ENCODE results near the gene SEPTIN12.

SEPTIN12 gene

GRCh38 chr16:4787627-4788482 is at the start of gene SEPTIN12:
TSS of gene SEPTIN12 (minus strand) at chr16:4788345. CDS start at chr16:4787645, 700 bp downstream.
- DNase-seq: no peak

GRCh38 chr16:4836727-4837126 is 48.6 kb upstream of the SEPTIN12 start:
- DNase-seq: no peak

GRCh38 chr16:4833584-4833983 is 45.4 kb upstream of the SEPTIN12 start:
- DNase-seq: no peak

DNA sequence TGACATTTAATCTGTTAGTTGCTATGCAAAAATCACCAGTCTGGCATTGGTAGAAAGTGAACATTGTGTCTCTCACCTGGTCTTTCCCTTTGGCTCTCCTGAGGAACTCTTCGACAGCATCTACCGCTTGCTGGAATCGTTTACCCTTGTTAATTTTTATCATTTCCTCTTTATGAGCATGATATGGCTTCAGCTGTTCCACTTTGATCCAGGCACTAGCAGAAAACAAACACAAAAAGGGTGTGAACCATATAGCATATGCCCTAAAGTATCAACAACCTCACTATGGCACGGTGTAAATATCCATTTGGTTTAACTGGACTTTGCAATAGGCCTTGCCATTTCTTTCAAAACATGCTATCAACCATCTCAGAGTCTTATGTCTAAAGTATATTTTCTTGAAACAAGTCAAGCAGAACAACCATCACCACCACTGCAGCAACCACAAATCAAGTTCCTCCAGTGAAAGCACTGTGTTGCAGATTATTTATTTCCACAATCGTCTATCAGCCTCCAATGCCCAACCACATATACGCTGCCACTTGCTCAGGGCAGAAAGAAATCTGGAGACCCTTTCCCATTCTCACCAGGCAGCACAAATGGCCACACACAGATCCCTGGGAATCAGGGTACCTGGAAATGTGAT is 44.7 kb upstream of the SEPTIN12 start:
- no peak for DNase-seq

DNA sequence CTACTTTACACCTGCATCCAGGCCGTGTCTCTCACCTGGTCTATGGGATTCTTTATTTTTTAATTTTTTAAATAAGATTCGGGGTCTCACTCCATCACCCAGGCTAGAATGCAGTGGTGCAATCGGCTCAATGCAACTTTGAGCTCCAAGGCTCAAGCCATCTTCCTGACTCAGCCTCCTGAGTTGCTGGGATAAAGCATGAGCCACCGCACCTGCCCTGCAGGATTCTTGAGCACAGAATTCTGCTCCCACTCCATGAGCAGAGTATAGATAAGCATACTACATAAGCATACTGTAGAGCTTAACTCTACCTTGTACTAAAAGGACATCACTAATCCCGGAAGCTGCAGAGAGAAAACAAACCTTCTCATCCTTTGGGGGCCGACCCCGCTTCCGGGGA is 43.5 kb upstream of the SEPTIN12 start:
- DNase-seq: no peak

- DNase-seq: no peak
Measured at GRCh38 chr16:4830408-4830807, 42.3 kb upstream of the SEPTIN12 start.

GRCh38 chr16:4828567-4829321 is 40.6 kb upstream of the SEPTIN12 start:
- DNase-seq: no peak

- DNase-seq: no peak
Measured at GRCh38 chr16:4826980-4827379, 38.8 kb upstream of the SEPTIN12 start.

DNA sequence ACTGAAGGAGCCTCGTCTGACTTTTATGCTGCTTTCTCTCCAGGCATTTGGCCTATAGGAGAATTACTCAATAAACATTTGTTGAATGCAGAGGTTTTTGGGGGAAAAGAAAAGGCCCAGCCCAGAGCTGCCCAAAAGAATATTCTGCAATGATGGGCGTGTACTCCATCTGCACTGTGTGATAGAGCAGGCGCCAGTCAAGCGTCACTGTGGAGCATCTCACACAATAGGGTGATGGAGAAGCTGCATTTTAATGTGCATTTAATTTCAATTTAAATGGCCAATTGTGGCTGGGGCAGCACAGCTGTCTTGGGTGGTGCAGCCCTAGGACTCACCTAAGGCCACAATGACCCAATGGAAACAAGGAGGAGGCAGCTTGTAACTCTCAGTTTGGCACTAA is 38.4 kb upstream of the SEPTIN12 start:
- no peak for DNase-seq

GRCh38 chr16:4825196-4825595 is 37.1 kb upstream of the SEPTIN12 start:
- DNase-seq: no peak

GRCh38 chr16:4820652-4821051 is 32.5 kb upstream of the SEPTIN12 start:
- no peak for DNase-seq

DNA sequence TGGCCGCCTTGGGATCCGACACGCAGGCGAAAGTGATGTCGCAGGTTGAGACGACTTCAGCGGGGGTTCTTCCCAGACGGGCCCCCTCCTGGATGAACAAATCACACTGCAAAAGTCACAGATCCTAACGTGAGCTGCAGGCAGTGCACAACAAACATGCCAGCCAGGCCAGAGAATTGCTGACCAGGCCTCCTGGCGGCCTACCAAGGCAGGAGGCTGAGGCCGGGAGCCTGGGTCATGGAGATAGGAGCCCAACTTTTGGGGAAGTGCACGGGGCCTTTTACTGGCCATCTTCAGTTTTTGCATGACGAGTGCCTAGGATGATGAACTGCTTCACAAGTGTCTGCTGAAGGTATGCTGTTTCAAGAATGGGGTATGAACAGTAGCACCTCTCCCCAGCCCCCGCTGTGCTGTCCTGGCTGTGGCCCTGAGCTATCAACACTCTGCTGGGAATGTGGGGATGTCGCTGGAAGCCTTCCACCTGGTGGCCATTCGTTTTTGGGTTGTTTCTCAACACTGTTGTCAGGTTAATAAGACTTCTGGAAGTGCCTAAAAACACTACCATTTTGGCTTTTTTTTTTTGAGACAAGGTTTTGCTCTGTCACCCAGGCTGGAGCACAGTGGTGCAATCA is 26.5 kb upstream of the SEPTIN12 start:
- no peak for DNase-seq

- DNase-seq: no peak
Measured at GRCh38 chr16:4814046-4814445, 25.9 kb upstream of the SEPTIN12 start.

GRCh38 chr16:4813251-4814003 is 25.3 kb upstream of the SEPTIN12 start:
- DNase-seq: no peak

DNA sequence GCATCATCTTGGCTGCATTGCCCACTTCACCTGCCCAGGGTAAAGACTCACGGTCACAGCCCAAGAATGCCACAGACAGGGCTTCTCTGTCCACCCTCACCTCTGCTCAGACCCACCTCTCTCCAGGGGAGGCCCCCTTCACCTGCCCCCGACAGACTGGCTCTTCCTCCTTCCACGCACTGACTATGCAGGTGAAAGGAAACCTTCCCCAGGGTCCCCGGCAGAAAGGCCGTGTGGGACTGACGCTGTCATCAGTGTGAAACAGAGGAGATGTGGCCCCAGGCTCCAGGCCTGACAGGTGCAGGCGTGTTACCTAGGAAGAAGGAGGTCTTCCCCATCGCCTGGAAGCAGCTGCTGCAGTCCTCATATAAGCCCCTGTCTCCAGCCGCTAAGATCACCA is 23.6 kb upstream of the SEPTIN12 start:
- DNase-seq: no peak

GRCh38 chr16:4811242-4811641 is 23.1 kb upstream of the SEPTIN12 start:
- no peak for DNase-seq

- DNase-seq: no peak
Measured at GRCh38 chr16:4806280-4806679, 18.1 kb upstream of the SEPTIN12 start.

- no peak for DNase-seq
Measured at GRCh38 chr16:4805231-4805630, 17.1 kb upstream of the SEPTIN12 start.

- no peak for DNase-seq
Measured at GRCh38 chr16:4803898-4804762, 16.0 kb upstream of the SEPTIN12 start.

DNA sequence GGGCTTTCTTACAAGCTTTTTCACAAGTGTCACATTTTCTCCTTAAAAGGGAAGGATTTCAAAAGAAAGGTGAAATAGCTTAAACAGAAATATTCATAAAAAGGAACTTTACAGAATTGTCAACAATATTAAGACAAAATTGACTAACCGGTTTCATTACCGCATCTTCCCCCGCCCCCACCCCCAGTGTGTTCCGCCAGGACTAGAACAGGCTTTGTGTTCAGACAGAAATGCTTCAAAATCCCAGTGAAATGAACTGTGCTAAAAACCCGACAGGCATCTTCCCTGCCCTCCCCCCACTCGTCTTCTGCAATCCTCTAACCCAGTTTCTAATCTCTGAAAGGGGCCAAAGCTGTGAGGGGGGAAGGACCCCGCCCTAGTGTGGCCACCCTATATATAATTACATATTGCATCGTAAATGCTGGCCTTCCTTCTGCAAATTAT is 15.3 kb upstream of the SEPTIN12 start:
- no peak for DNase-seq

DNA sequence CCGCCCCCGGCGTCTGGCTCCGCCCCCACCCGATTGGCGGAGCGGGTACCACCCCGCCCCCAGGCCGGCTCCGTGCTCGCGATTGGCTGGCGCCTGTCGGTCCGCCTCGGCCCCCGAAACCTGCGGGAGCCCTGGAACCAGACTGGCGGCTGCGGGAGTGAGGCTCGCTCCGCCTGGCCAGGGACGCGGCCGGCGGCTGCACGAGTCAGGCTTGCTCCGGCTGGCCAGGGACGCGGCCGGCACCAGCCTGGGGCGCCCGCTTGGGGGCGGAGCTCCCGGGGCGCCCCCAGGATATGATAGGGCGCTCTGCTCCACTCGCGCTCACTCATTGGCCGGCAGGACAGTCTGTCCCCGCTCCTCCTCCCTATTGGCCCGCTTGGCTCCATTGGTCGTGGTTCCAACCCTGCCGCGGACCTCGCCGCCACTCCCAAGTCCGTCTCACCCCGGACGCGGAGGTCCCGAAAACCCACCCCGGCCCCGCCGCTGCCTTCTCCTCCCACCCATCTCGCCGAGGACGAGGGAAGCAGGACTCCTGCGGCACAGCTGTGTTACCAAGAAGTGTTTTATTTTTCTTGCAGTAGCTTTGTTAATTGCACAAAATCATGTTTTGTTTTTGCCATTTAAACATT is 14.6 kb upstream of the SEPTIN12 start:
- DNase-seq: peak; percentile 93

All from stimulated activated CD8-positive, alpha-beta memory T cell treated with anti-CD3 and anti-CD28 coated beads, Interleukin-4, amount 100 ng/mL, for 48 hours (primary cell).